HepG2 (cell line): Measurements from ENCODE around the gene SEC14L1. TPM values are rescaled to one million over a fixed set of nuclear protein-coding genes. Genes with fewer than 3 reads are reported as not detected.

Experiments used
- AGO2 ChIP-seq: fragments of 200-400 bp; formaldehyde crosslinking; optimal IDR thresholded peaks from 2 replicates; pipeline ENCODE3; 2017; ENCODE audit warnings: mild to moderate bottlenecking, low read depth, low read length, moderate library complexity
- E2F2 ChIP-seq: sonication (generic); formaldehyde crosslinking; IDR thresholded peaks from 2 replicates; pipeline ENCODE4 v1.4.0; 2020; ENCODE audit warnings: missing genetic modification reagents, borderline replicate concordance
- HOXD1 ChIP-seq: sonication (generic); formaldehyde crosslinking; IDR thresholded peaks from 2 replicates; pipeline ENCODE4 v1.5.0; 2020; ENCODE audit warnings: missing genetic modification reagents
- ISX ChIP-seq: sonication (generic); formaldehyde crosslinking; conservative IDR thresholded peaks from 2 replicates; pipeline ENCODE4 v1.5.0; 2020; ENCODE audit warnings: missing genetic modification reagents
- NFIC ChIP-seq: IDR thresholded peaks from 2 replicates; pipeline ENCODE4 v1.6.1; 2012; ENCODE audit warnings: mild to moderate bottlenecking, low read length, inconsistent platforms
- PHF20 ChIP-seq: sonication (generic); formaldehyde crosslinking; IDR thresholded peaks from 2 replicates; pipeline ENCODE4 v1.5.0; 2020; ENCODE audit warnings: mild to moderate bottlenecking, missing genetic modification reagents
- SMAD1 ChIP-seq: sonication (generic); formaldehyde crosslinking; IDR thresholded peaks from 2 replicates; pipeline ENCODE4 v1.4.0; 2020; ENCODE audit warnings: missing genetic modification reagents, low read depth, mild to moderate bottlenecking, borderline replicate concordance
- SP4 ChIP-seq: sonication (generic); formaldehyde crosslinking; IDR thresholded peaks from 2 replicates; pipeline ENCODE4 v1.8.1; 2023; ENCODE audit warnings: mild to moderate bottlenecking, missing genetic modification reagents
- ZBTB7A ChIP-seq: sonication (generic); formaldehyde crosslinking; IDR thresholded peaks from 2 replicates; pipeline ENCODE4 v1.8.0; 2022; ENCODE audit warnings: mild to moderate bottlenecking, missing genetic modification reagents
- ZNF292 ChIP-seq: sonication (generic); formaldehyde crosslinking; IDR thresholded peaks from 2 replicates; pipeline ENCODE4 v1.8.1; 2022; ENCODE audit warnings: mild to moderate bottlenecking, low read depth, missing genetic modification reagents, borderline replicate concordance
- ZNF550 ChIP-seq: sonication (generic); formaldehyde crosslinking; IDR thresholded peaks from 2 replicates; pipeline ENCODE4 v1.4.0; 2020; ENCODE audit warnings: mild to moderate bottlenecking, missing genetic modification reagents, borderline replicate concordance
- ZNF574 ChIP-seq: sonication (generic); formaldehyde crosslinking; IDR thresholded peaks from 2 replicates; pipeline ENCODE4 v1.4.0; 2020; ENCODE audit warnings: missing genetic modification reagents
- ZNF674 ChIP-seq: sonication (generic); formaldehyde crosslinking; IDR thresholded peaks from 2 replicates; pipeline ENCODE4 v1.5.0; 2020; ENCODE audit warnings: low read depth, mild to moderate bottlenecking, missing genetic modification reagents
- ZNF790 ChIP-seq: sonication (generic); formaldehyde crosslinking; IDR thresholded peaks from 2 replicates; pipeline ENCODE4 v1.8.0; 2022; ENCODE audit warnings: missing genetic modification reagents, mild to moderate bottlenecking, borderline replicate concordance
- polyA plus RNA-seq, 8 experiments: library from polyadenylated mRNA; depleted of rRNA in 3 of 8; stranded (reverse) in 7 of 8; unstranded in 1 of 8; fragments of >200 nt; fragmentation: Illumina TruSeq in 4 of 8; extraction: Trizol in 4 of 8; gene quantifications; 2 replicates each; pipeline versions ENCODE4 v1.2.1 to v1.2.3, GENCODE V29; 2011 to 2016; ENCODE audit warnings: low read depth in 4 of 8, missing spikeins in 1 of 8, mixed read lengths in 1 of 8; ENCODE audit not compliant: insufficient read depth in 1 of 8
- total RNA-seq, 5 experiments: library from RNA; depleted of rRNA; stranded (reverse); fragments of >200 nt; fragmentation: Illumina TruSeq; extraction: Trizol; gene quantifications; 2 replicates each; pipeline ENCODE4 v1.2.3, GENCODE V29; 2016; ENCODE audit warnings: low read depth in 1 of 5
- TF ChIP-seq, protein P1 (sequence below): IDR thresholded peaks from 2 replicates; pipeline ENCODE4 v1.4.0; 2020; ENCODE audit warnings: mild to moderate bottlenecking, missing genetic modification reagents
- TF ChIP-seq, protein P2 (sequence below): sonication (generic); formaldehyde crosslinking; IDR thresholded peaks from 2 replicates; pipeline ENCODE4 v1.5.1; 2020; ENCODE audit warnings: mild to moderate bottlenecking, missing genetic modification reagents, moderate library complexity

Gene SEC14L1
- total and polyA plus RNA-seq, 2 of the 13 experiments (the other 11 are each of a cell fraction or from before 2014, with no cell fraction given): 26.3 to 43.9 TPM

DNA sequence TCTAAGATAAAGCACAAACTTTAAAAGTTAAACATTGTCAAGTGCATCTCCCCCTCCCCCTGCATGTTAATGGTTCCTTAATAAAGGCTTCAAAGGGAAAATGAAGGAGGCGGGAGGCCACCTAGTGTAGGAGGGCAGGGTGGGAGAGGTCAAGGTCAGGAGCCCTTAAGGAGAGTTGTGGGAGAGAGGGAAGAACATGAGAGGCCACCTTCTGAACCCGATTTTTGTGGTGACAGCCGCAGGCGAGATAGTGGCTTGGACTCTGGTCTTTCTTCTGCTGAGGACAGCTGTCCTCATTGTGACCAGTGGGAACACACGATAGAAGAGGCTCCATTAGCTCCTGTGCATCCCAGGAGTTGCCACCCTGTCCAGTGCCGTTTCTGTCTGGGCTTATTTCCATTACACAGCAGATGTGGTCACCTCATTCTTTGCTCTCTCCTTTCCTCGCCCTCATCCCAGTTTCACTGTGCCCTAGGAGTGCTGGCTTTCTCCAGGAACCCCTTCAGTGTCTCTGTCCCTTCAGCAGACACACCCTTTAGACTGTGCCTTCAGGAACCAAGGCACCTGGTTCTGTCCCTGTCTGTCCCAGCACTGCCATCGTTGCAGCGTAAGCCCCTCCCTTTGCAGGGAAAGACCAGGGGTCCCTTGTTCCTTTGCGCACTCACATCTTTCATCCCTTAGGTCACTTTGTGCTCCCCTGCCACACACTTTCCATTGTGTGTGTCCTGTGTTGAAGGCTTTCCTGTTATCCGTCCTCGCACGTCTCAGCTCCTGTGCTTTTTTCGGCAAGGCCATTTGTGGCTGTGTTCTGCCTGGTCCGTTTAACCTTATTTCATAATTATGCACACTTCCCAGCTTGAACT lies 7.5 kb downstream of the SEC14L1 start (continued):
- TF ChIP-seq ZNF574 (CRISPR knock-in tag): peak; percentile 19; the same call in 1 of the 2 replicates
- no peak for TF ChIP-seq HOXD1 (CRISPR knock-in tag)
- peak; percentile 80; the same call in 1 of the 2 replicates for TF ChIP-seq ZNF292
- TF ChIP-seq ZNF790 (CRISPR knock-in tag): no peak
- 0 out of 2 replicates have a peak, but pooled peaks have one; percentile 17 for TF ChIP-seq ZBTB7A (CRISPR knock-in tag)
- no peak; the same call in 1 of the 2 replicates for TF ChIP-seq SP4 (CRISPR knock-in tag)
- TF ChIP-seq E2F2 (CRISPR knock-in tag): peak; percentile 46; the same call in 1 of the 2 replicates
- TF ChIP-seq SMAD1 (CRISPR knock-in tag): no peak
- no peak for TF ChIP-seq NFIC
- TF ChIP-seq ZNF674: no peak
- TF ChIP-seq PHF20 (CRISPR knock-in tag): no peak
- TF ChIP-seq, protein P1, sequence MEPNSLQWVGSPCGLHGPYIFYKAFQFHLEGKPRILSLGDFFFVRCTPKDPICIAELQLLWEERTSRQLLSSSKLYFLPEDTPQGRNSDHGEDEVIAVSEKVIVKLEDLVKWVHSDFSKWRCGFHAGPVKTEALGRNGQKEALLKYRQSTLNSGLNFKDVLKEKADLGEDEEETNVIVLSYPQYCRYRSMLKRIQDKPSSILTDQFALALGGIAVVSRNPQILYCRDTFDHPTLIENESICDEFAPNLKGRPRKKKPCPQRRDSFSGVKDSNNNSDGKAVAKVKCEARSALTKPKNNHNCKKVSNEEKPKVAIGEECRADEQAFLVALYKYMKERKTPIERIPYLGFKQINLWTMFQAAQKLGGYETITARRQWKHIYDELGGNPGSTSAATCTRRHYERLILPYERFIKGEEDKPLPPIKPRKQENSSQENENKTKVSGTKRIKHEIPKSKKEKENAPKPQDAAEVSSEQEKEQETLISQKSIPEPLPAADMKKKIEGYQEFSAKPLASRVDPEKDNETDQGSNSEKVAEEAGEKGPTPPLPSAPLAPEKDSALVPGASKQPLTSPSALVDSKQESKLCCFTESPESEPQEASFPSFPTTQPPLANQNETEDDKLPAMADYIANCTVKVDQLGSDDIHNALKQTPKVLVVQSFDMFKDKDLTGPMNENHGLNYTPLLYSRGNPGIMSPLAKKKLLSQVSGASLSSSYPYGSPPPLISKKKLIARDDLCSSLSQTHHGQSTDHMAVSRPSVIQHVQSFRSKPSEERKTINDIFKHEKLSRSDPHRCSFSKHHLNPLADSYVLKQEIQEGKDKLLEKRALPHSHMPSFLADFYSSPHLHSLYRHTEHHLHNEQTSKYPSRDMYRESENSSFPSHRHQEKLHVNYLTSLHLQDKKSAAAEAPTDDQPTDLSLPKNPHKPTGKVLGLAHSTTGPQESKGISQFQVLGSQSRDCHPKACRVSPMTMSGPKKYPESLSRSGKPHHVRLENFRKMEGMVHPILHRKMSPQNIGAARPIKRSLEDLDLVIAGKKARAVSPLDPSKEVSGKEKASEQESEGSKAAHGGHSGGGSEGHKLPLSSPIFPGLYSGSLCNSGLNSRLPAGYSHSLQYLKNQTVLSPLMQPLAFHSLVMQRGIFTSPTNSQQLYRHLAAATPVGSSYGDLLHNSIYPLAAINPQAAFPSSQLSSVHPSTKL (CRISPR knock-in tag): peak; percentile 68; the same call in 1 of the 2 replicates
- no peak for TF ChIP-seq AGO2
- no peak for TF ChIP-seq ZNF550 (CRISPR knock-in tag)
- TF ChIP-seq, protein P2, sequence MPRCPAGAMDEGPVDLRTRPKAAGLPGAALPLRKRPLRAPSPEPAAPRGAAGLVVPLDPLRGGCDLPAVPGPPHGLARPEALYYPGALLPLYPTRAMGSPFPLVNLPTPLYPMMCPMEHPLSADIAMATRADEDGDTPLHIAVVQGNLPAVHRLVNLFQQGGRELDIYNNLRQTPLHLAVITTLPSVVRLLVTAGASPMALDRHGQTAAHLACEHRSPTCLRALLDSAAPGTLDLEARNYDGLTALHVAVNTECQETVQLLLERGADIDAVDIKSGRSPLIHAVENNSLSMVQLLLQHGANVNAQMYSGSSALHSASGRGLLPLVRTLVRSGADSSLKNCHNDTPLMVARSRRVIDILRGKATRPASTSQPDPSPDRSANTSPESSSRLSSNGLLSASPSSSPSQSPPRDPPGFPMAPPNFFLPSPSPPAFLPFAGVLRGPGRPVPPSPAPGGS: 0 out of 2 replicates have a peak, but pooled peaks have one; percentile 58
- TF ChIP-seq ISX: no peak
